GM21423 (cell line): ENCODE measurements around the gene PALM3.
A peak's percentile ranks its signal among the peaks of the same experiment; 100 is the strongest.
"Not testable (repeated sequence)": the region's sequence is repeated elsewhere in the genome, so short reads cannot be mapped to it uniquely, and the experiment has no call there.

Experiments used
- ATAC-seq: cut with Tn5 transposase; IDR thresholded peaks from one replicate; pipeline ENCODE4 v1.9.1; 2021; ENCODE audit warnings: mild to moderate bottlenecking, moderate library complexity; ENCODE audit not compliant: unreplicated experiment

Gene PALM3

DNA sequence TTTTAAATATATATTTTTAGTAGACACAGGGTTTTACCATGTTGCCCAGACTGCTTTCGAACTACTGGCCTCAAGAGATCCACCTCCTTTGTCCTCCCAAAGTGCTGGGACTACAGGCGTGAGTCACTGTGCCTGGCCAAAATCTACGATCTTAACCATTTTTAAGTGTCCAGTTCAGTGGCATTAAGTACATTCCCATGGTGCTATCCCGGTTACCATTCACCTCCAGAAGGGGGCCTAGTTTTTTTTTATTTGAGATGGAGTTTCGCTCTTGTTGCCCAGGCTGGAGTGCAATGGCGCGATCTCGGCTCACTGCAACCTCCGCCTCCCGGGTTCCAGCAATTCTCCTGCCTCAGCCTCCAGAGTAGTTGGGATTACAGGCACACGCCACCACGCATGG lies 26.7 kb downstream of the PALM3 start:
- ATAC-seq, result not testable (repeated sequence)

GRCh38 chr19:14033946-14034345 lies 27.9 kb downstream of the PALM3 start:
- no peak for ATAC-seq

DNA sequence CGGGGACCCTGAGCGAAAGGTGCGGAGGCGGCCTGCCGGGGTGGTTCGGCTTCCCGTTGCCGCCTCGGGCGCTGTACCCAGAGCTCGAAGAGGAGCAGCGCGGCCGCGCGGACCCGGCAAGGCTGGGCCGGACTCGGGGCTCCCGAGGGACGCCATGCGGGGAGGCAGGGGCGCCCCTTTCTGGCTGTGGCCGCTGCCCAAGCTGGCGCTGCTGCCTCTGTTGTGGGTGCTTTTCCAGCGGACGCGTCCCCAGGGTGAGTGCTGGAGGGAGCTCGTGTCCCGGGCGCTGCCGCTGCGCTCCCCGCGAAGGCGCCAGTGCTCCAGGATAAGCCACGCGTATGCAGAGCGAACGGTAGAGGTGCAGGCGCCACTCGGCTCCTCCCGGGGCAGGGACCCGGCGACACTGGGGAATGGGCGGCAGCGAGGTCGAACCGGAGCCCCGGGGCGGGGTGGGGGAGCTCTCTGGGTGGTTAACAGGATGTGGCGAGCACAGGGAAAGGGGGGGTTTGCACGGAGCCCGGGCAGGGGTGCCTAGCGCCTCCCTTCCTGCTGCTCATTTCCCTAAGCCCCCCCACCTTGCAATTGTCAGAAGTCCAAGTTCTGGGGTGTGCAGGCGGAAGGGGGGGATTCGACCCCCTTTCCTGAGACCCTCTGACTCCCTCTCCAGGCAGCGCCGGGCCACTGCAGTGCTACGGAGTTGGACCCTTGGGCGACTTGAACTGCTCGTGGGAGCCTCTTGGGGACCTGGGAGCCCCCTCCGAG lies 30.0 kb downstream of the PALM3 start, which contains the start of gene IL27RA:
IL27RA (plus strand) TSS at position 44 of the 762 bp plus-strand sequence; CDS start at position 155, 111 bp downstream.
- peak; percentile 60 for ATAC-seq

DNA sequence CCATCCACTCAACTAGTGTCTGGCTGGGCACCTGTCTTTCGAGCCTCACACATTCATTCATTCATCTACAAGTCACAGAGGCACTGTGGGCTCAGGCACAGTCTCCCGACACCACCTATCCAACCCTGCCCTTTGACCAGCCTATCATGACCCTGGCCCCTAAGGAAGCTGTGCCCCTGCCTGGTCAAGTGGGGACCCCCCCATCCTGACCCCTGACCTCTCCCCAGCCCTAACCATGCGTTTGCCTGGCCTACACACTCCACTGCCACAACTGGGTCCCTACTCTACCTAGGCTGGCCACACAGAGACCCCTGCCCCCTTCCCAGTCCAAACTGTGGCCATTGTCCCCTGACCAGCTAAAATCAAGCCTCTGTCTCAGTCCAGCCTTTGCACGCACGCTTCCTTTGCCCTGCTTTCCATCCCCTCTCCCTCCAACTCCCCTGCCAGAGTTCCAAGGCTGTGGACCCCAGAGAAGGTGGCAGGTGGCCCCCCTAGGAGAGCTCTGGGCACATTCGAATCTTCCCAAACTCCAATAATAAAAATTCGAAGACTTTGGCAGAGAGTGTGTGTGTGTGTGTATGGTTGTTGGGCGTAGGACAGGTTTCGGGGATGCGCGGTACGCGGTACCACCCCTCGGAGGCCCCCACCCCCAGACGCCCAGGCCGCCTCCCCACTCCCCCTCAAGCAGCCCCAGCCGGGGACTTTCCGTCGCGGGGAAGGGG lies 30.7 kb downstream of the PALM3 start:
- ATAC-seq, result no peak

GRCh38 chr19:14028901-14029300 lies 33.0 kb downstream of the PALM3 start:
- no peak for ATAC-seq

DNA sequence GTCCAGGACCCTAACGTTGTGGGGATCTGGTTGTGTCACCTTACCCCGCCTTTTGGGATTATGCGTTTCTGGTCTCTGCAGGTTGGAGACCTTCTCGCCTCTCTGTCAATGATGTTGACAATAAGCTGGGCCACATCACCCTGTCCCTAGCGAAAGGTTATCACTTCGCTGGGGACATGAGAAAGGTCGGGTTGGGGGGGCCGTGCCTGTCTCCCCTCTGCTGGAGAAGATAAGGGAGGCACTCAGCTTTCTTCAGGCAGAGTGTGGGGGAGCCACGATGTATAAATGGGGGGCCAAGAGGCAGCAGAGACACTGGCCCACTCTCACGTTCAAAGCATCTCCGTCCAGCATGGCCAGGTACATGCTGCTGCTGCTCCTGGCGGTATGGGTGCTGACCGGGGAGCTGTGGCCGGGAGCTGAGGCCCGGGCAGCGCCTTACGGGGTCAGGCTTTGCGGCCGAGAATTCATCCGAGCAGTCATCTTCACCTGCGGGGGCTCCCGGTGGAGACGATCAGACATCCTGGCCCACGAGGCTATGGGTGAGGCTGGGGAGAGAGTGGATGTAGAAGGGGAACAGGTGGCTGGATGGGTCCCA lies 33.9 kb downstream of the PALM3 start, which contains the start of gene RLN3:
RLN3 (plus strand) TSS at position 293 of the 595 bp plus-strand sequence; CDS start at position 350, 57 bp downstream.
- ATAC-seq, result no peak

- not testable (repeated sequence) for ATAC-seq
Observed at GRCh38 chr19:14026652-14027192, 35.2 kb downstream of the PALM3 start.

DNA sequence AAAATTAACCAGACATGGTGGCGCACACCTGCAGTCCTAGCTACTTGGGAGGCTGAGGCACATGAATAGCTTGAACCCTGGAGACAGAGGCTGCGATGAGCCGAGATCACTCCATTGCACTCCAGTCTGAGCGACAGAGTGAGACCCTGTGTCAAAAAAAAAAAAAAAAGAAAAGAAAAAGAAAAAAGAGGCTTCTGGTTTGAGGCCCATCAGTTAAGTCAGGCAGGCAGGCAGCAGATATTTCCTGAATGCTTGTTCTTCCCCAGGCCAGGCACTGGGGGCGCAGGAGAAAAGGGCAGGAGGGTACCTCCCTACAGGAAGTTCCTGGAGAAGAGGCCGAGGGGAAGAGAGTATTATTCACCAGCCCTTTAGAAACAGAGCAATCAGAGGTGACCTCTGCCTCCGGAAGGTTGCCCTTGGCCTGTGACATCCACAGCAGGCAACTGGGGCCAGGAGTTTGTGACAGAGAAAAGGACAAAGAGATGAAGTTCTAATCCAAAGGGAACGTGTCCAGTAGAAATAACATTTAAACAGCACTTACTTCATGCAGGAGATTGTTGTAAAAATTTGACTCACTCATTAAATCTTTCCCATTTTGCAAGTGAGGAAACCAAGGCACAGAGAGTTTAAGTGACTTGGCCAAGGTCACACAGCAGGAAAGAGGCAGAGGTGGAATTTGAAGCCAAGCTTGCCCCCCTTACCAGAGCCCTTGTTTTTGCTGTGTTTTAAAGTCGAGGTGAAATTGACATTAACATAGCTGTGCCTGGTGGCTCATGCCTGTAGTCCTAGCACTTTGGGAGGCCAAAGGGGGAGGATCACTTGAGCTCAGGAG lies 38.3 kb downstream of the PALM3 start:
- ATAC-seq, result no peak

DNA sequence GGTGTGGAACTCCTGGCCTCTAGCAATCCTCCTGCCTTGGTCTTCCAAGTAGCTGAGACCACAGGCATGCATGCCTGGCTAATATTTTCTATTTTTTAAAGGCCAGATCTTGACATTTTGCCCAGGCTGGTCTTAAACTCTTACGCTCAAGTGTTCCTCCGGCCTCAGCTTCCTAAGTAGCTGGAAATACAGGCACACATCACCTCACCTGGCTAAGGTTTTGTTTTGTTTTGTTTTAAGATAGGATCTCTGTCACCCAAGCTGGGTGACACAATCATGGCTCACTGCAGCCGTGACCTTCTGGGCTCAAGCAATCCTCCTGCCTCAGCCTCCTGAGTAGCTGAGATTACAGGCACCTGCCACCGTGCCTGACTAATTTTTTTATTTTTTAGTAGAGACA lies 39.4 kb downstream of the PALM3 start:
- ATAC-seq, result no peak

DNA sequence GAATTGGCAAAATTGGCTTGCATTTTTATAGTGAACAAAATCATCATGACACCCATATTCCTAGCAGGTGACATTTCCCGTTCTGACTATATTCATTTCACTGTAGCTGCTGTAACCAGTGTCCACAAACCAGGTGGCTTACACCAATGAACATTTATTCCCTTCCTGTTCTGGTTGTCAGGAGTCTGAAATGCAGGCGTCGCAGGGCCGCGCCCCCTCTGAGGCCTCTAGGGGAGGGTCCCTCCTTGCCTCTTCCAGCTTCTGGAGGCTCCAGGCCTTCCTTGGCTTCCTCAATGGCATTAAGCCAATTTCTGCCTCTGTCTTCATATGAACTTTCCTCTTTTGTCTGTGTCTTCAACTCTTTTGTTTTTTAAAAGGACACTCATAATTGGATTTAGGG lies 40.4 kb downstream of the PALM3 start:
- no peak for ATAC-seq

DNA sequence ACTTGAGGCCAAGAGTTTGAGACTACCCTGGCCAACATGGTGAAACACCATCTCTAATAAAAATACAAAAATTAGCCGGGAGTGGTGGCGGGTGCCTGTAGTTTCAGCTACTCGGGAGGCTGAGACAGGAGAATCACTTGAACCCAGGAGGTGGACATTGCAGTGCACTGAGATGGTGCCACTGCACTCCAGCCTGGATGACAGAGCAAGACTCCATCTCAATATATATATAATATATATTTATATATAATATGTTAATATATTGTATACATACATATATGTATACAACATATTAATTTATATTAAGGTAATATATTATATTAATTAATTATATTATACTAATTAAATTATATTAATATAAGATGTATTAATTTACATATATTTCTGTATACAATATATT lies 42.1 kb downstream of the PALM3 start:
- not testable (repeated sequence) for ATAC-seq

- ATAC-seq, result no peak
Observed at GRCh38 chr19:14019100-14019499, 42.8 kb downstream of the PALM3 start.

GRCh38 chr19:14015524-14016035 lies 46.3 kb downstream of the PALM3 start:
- peak; percentile 77 for ATAC-seq

DNA sequence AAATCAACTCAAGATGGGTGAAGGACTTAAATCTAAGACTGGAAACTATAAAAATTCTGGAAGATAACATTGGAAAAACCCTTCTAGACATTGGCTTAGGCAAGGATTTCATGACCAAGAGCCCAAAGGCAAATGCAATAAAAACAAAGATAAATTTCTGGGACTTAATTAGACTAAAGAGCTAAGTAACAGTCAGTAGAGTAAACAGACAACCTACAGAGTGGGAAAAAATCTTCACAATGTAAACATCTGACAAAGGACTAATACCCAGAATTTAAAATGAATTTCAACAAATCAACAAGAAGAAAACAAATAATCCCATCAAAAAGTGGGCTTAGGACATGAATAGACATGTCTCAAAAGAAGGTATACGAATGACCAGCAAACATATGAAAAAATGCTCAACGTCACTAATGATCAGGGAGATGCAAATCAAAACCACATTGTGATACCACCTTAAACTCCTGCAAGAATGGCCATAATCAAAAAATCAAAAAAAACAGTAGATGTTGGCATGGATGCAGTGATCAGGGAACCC lies 49.4 kb downstream of the PALM3 start:
- ATAC-seq, result no peak

DNA sequence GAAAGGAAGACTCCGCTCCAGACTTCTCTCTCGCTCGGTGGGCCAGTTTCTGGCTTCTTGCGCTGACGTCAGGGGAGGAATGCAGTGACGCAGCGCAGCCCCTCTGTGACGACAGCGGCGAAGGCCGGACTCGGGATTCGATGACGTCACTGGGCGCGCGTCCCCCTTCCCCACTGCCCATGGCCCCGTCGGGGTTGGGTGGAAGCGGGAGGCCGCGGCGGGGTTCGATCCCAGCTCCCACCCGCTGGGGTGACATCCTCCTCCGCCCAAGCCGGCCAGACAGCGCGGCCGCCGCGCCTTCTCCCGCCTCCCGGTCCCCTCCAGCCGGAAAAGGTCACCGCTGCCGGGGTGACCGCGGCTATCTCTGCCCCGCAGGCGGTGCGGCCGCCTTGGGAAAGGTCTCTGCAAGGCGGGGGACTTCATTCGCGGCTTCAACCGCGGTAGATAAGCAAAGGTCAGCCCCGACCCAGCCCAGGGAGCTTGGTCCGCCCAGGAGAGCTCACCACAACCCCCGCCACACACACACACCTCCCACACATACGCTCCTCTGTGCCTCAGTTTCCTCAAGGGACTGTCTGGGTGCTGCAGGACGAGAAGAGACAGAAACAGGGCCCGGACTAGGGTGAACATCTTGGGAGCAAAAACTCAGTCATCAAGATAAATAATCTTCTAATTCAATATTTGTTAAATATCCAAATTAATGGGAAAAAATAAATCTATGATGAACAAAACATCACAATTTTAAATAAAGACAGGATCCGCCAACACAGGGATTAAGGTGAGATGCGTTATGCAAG lies 54.9 kb downstream of the PALM3 start:
- ATAC-seq, result peak; percentile 33

DNA sequence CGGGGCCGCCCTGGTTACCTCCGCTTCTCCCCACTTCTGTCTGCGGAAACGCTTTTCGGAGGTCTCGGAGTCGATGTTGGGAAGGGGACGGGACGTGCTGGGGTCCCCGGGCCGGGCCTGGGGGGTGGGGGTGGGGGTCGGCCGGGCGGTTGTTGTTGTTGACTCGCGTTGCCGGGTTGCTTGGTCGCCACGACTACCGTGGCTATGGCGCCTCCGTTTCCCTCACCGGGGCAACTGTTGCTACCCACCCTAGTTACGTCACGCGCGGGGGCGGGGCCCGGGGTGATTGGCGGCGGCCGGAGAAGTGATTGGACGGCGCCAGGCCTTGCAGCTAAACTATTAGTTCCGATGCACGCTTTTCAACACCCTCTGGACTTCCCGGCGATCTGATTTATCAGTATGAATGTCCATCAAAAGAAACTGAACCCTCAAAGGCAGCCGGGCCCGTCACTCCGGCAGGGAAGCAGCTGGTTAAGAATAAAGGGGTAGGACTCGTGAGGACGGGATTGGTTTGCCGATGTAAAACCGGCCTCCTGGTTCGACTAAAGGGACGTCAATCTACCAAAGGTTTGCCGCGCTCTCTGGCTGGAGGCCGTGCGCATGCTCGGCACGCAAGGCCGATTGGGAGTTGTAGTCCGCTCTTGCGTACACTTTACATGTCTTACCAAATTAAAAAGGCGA lies 55.7 kb downstream of the PALM3 start, which contains the start of gene RFX1:
RFX1 (minus strand) TSS at position 236 of the 681 bp plus-strand sequence. CDS start 12,477 bp downstream, outside the sequence.
- ATAC-seq, result peak; percentile 67

DNA sequence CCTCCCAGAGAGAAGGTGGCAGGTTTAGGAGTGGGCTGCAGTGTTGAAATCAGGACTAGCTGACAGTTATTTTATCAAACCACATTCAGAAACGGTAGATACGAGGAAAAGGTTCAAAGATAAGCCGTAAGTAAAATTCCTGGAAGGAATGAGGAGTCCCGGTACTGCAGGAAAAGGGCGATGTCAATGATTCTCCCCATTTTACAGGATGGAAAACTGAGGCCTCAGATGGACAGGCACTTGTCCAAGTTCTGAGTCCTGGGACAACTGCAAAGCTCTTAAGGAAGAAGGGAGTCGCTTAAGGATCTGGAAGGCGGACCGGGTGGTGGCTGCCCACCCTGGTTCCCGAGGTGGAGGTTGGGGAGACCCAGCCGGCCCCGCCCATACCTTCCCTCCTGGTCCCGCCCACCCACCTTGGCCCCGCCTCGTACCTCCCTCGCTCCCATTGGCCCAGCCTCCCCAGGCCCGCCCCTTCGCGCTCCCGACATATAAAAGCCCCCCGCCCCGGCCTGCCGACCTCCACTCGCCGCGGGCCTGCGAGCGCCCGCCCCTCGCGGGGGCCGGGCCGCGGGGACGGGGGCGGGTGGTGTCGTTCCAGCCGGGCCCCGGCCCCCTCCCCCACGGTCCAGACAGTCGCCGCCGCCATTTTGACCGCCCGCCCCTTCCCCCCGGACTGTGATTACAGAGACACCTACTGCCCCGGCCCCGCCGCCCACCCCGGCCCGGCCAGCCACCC lies 56.4 kb downstream of the PALM3 start:
- ATAC-seq, result peak; percentile 30
